Stimulated activated CD4-positive, alpha-beta T cell treated with anti-CD3 and anti-CD28 coated beads, TNF-alpha, amount 100 ng/mL, for 48 hours (primary cell): ENCODE measurements around the gene RAB40C.
A peak's percentile ranks its signal among the peaks of the same experiment; 100 is the strongest.

Experiments
- DNase-seq, 3 donors: peaks; one replicate each; pipeline ENCODE4 v3.0.0-alpha.2; 2020; ENCODE audit warnings: low read depth in 3 of 3

The RAB40C gene

GRCh38 chr16:646679-647172, 56.9 kb downstream of the RAB40C start:
- DNase-seq = no peak

GRCh38 chr16:647173-647902, 57.5 kb downstream of the RAB40C start:
- DNase-seq = no peak

- DNase-seq = peak in 1 of 3 donors; percentile 57
These were observed 58.4 kb downstream of the RAB40C start for GRCh38 chr16:648071-648780.

GRCh38 chr16:648781-649589, 59.1 kb downstream of the RAB40C start, which contains the start of gene WDR90:
WDR90 (plus strand) TSS chr16:649365; CDS start chr16:649417, 52 bp downstream.
- peak; percentile 87 to 94 (median 88) for DNase-seq

- DNase-seq = no peak
These were observed 59.8 kb downstream of the RAB40C start for GRCh38 chr16:649631-650030.

- no peak for DNase-seq
These were observed 62.0 kb downstream of the RAB40C start for GRCh38 chr16:651844-652243.

GRCh38 chr16:652454-653305, 62.8 kb downstream of the RAB40C start:
- DNase-seq = no peak

GRCh38 chr16:654034-654433, 64.2 kb downstream of the RAB40C start:
- no peak for DNase-seq

GRCh38 chr16:657487-657886, 67.6 kb downstream of the RAB40C start:
- no peak for DNase-seq

- DNase-seq = no peak
These were observed 69.1 kb downstream of the RAB40C start for GRCh38 chr16:658679-659571.

GRCh38 chr16:659618-660017, 69.8 kb downstream of the RAB40C start:
- no peak for DNase-seq

GRCh38 chr16:660132-660458, 70.2 kb downstream of the RAB40C start:
- DNase-seq = no peak

GRCh38 chr16:660459-661183, 70.8 kb downstream of the RAB40C start:
- peak in 1 of 3 donors; percentile 51 for DNase-seq

- DNase-seq = no peak
These were observed 71.4 kb downstream of the RAB40C start for GRCh38 chr16:661184-661821.

GRCh38 chr16:662095-662494, 72.2 kb downstream of the RAB40C start:
- DNase-seq = no peak

GRCh38 chr16:662597-662996, 72.7 kb downstream of the RAB40C start:
- DNase-seq = no peak

- no peak for DNase-seq
These were observed 76.7 kb downstream of the RAB40C start for GRCh38 chr16:666572-666971.

GRCh38 chr16:667113-667779, 77.4 kb downstream of the RAB40C start:
- DNase-seq = no peak
